PC-3 (cell line): Measurements from ENCODE around the gene VSIG10L2.

Source experiments
- CTCF ChIP-seq: fragments of 300-600 bp; sonication (generic); conservative IDR thresholded peaks from 2 replicates; pipeline ENCODE4 v1.5.1; 2017; ENCODE audit warnings: antibody characterized with exemption, low read depth, mild to moderate bottlenecking, low read length
- EZH2 ChIP-seq: fragments of 300-600 bp; sonication (generic); IDR thresholded peaks from one replicate; pipeline ENCODE4 v1.6.1; 2017; ENCODE audit warnings: antibody characterized with exemption, mild to moderate bottlenecking, low read length; ENCODE audit not compliant: unreplicated experiment
- EZH2phosphoT487 ChIP-seq: fragments of 300-600 bp; sonication (generic); IDR thresholded peaks from 2 replicates; pipeline ENCODE4 v1.6.1; 2018; ENCODE audit warnings: mild to moderate bottlenecking, antibody characterized with exemption, low read length, borderline replicate concordance

GRCh38 chr11:125953401-125953935 lies 7.6 kb downstream of the VSIG10L2 start:
- TF ChIP-seq CTCF, result no peak
- TF ChIP-seq EZH2, result no peak
- TF ChIP-seq EZH2phosphoT487, result no peak
